Activated naive CD4-positive, alpha-beta T cell (primary cell): Measurements from ENCODE around the gene LCE1F.

ENCODE experiments used
- DNase-seq, 4 experiments: peaks; one replicate each; lab custom pipeline; 2025; lab: John Stamatoyannopoulos, UW

The LCE1F gene, protein sequence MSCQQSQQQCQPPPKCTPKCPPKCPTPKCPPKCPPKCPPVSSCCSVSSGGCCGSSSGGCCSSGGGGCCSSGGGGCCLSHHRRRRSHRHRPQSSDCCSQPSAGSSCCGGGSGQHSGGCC

DNA sequence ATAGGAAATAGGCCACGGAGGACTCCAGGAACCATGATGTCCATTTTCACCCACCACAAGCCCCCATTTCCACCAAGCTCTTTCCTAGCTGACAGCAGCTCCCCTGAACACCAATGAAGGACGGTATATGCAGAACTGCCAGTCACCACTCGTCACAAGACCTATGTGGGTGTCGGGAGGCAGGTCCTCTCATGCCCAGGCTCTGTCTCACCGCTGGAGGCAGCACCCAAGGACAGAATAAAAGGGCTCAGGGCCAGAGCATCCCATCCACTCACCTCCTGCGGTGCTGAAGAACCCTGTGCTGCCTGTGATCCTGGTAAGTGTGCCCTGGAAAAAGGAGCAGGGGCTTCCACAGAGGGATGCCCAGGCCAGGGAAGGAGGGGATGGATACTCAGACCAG is at the start of gene LCE1F:
LCE1F (plus strand) TSS at position 266 of the 400 bp plus-strand sequence. CDS start 1,232 bp downstream, outside the sequence.
- no peak for DNase-seq

DNA sequence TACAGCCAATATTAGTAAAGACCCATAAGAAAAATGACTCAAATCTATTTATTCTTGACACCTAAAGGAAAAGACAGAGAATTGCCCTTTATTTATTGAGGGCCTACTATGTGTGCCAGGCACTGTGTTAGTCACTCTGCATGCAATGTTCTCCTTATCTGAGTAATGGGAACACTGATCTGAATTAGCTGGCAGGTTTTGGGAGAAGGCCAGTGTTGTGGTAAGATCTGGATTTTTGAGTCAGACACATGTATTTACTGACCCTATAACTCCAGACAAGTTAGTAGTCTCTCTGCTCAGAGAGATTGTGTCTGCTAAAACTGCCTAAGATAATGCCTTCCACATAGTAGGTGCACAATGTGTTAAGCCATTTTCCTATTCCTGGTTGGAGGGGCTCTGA is 49.7 kb upstream of the LCE1F start:
- no peak for DNase-seq

DNA sequence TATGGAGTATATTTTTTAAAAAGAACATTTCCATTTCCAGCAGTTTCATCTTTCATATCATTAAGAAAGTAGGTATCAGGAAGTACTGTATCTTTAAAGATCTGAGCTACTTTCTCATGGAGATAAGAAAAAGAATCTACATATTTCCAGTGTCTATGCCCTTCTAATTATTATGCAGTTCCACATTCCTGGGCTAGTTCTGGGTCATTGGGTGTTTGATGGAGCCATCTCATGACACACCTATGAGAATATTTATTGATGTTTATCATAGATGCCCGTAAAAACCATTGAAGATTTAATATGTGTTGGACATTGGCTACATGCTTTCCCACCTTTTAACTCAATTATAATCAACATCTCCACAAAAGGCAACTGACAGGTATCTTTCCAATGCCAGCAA is 46.0 kb upstream of the LCE1F start:
- no peak for DNase-seq

DNA sequence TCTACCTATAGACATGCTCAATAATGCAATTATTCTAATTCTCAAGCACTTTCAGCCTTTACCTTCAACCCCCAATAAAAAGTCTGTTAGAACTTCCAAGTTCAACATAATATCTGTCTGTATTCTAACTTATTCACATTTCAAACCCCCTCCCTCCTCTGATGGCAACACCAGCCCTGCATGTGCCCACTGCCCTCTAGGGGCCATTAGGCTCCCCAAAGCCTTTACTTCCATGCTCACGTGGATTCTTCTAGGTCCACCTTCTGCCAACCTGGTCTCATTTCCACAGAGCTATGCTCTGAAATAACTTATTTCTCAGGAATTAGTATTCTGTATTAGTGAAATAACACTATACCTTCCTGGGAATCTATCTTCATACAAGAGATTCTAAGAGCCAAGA is 39.3 kb upstream of the LCE1F start:
- no peak for DNase-seq

DNA sequence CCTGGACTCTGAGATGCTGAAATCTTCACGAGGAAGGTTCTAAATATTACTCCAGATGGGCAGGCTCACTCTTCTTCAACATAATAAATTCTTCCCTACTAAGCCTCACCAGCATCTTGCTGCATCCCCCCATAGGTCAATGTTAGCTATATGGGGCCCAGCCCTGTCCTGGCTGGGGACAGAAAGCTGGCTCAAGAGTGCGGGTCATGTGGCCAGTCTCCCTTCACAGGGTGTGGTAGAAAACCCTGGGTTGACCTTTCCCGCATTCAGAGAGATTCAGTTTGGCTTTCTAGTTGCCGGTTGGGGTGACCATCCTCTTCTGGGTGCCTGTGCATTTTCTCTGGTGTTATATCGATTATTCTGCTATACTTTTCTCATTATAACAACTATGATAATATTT is 36.9 kb upstream of the LCE1F start:
- no peak for DNase-seq

DNA sequence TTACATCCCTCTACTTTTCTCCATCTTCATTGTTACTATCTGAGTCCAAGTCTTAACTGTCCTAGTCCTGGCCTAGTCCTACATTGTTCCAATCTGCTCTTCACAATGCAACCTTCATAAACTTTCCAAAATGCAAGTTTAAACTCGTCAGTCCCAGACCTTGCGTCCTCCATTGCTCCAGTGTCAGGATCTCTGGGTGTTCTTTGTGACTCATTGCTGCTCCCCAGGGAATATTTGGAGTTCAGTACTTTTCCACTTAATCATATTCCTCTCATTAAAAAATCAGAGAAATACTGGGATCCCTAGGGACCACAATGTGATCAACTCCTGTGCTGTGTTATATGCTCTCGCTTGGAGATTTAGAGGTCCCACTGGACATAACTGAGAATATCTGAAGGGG is 35.1 kb upstream of the LCE1F start:
- no peak for DNase-seq

DNA sequence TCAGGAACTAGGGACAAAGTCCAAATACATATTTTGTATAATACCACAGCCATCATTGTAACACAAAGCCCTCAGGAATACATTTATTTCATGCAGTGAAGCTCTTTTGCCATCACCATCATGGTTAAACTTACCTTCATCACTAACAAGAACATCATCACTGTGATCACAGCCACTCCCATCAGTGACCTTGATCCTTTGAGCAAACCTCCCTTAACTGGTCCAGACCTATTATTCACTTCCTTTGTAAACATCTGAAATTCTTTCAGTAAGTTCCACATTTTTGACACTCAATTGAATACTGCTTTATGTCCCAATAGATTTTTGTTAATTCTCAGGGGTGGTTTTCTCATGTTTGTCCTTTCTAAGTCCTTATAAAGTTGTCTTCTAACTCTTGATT is 33.3 kb upstream of the LCE1F start:
- DNase-seq = no peak

DNA sequence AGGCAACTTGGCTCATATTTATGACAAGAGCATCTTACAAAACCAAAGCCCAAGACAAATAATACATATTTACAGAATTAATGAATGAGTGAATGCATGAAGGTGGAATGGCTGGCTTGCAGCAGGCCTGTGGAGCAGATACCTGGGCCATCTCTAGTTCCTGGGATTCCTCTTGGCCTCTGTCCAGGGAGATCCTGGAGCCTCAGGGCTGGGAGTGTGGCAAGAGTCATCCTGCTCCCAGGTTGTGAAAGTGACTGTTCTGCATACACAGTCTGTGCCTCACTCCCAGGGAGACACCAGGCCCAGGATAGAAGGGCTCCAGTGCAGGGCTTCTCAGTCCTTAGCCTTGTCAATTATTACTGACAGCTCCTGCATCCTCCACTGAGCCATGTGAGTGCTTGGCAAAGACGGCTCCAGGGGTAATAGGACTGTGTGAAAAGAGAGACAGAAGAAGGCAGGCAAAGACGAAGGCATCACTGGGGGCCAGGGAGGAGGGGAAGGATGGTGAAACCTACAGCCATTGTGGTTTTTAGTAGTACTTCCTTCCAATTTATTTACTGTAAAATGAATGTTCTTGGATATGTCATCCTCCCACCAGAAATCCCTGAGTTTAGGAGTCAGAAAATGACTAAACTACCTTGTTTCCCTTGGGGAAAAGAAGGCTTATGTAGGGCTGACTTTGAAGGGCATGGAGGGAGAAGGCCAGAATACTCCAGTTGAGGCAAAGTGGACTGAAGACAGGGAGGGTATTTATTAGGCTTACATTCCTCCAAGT is 31.4 kb upstream of the LCE1F start:
- no peak for DNase-seq

DNA sequence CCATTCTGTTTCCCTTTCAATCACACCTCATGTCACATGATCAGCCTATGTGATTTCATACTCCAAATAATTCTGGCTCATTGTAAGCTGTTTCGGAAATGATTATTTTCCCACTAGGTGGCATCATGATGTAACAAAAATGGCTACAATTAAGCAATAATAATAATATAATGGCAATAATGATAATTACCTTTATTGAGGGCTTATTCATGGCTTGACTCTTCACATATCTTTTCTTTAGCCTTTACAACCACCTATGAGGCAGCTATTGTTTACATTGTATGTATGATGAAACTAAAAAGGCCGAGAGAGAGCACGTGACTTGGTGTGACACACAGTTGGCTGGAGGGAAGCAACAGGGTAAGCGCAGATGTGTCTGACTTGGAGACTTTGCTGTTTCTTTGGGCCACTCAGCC is 29.6 kb upstream of the LCE1F start:
- no peak for DNase-seq

DNA sequence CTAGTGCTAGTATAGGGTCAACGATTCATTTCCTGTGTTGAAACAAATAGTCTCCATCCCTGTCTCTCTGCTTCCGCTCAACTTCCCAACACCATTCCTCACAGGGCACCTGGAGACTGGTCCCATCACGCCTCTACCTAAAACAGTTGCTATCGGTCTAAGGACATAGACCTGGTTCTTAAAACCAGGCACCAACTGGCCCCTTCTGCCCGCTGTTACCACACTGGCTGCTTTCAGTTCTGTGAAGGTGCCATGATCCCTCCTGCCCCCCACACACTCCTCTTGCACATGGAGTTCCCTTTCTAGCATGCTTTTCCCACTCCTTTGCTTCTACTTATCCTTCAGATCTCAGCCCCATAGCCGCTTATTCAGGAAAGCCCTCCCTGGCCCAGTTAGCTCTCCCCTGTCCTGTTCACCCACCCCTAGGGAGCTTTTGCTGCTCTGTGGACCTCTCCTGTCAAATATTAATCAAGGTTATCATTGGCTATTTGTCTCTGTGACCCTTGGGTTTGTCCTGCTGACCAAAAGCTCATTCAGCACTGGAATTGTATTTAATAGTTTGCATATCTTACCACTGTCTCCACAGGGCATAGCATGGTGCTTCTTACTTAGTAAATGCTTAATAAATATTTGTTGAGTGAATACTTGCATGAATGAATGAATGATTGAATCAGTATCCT is 29.0 kb upstream of the LCE1F start:
- DNase-seq = no peak

DNA sequence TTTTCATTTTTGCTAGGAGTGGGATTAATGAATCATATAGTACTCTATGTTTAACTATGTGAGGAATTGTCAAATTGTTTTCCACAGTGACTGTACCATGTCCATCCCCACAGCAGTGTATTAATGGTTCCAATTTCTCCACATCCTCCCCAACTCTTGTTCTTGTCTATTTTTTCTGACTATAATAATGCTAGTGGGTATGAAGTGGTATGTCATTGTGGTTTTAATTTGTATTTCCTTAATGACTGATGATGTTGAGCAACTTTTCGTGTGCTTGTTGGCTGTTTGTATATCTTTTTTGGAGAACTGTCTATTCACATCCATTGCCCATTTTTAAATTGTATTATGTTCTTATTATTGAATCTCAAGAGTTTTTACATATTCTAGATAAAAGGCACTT is 27.1 kb upstream of the LCE1F start:
- no peak for DNase-seq

DNA sequence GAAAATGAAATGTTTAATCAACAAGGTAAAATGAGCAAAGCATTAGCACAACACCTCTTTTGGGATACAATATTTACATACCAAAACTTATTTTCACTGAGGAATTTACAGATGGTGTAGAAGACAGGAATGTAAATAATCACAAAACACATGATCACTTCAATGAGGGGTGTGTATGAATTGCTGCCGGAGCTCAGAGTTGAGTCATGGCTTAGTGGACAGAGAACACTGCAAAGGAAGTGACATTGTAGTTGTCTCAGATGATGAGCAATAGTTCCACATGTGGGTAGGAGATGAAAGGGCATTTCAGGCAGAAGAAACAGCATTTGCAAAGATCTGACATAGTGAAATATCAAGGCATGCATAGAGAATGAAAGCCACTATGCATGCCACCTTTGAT is 22.7 kb upstream of the LCE1F start:
- DNase-seq = no peak

DNA sequence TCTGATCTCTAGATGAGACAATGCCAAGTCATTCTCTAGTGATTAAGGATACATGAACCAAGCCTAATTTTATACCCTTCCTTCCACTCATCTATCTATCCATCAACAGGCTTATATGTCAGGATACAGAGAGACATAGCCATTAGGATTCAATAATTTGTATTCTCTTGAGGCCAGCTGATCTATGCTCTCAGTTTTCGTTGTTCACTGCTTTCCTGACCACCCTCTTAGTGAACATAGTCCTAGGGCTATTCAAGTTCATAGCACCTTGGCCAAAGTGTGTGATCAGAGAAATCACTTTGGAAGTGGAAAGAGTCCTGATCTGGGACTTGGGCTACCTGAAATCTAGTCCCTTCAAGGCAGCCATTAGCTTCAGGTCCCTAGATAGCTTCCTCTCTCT is 21.4 kb upstream of the LCE1F start:
- no peak for DNase-seq

DNA sequence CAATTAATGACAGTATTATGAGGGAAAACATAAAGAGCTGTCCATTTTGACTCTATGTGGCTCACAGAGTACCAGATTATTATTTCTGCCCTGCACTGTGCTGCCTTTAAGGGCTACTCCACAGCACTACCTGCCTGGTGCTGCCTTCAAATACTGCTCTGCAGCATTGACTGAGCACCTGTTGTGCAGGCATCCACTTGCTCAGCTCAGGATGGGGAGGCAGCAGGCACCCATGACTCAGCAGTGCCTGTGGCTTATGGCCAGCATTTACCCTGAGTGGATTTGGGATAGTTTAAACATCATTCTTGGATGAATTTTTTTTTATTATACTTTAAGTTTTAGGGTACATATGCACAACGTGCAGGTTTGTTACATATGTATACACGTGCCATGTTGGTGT is 18.1 kb upstream of the LCE1F start:
- DNase-seq = no peak

DNA sequence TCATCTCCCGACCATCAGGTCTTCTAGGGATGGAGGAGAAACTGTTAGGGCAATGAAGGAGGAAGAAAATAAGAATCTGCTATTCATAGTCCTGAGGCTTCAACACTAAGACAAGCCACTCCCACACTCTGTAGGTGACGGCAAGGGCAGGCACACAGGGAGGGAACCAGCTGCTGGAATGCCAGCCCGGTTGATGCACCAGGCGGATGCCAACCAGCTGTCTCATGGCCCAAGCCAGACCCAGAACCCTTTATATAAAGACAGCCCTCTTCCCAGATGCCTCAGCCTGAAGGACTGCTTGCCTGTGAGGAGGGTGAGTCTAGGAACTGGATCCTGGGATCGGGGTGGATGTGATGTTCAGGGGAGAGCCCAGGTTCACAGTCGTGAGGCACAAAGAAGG is 17.2 kb upstream of the LCE1F start, which contains the start of gene KPRP:
KPRP (plus strand) TSS at position 279 of the 400 bp plus-strand sequence. CDS start 1,564 bp downstream, outside the sequence.
- DNase-seq = no peak

DNA sequence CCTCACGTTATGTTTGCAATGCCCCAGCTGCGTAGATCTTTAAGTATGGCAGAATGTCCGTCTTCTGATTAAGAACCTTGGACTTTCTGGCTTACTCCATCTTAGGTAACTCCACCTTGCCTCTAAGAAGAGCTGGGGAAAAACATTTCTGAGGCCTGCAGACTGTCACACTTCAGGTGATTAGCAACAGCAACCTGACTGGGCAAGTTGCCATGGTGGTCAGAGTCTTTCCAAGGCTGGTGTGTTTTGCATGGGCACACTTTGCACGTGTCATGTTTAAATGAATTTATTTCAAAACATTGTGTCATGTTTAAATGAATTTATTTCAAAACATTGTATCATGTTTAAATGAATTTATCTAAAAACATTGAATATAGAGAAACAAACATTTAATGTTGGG is 16.3 kb upstream of the LCE1F start:
- no peak for DNase-seq

DNA sequence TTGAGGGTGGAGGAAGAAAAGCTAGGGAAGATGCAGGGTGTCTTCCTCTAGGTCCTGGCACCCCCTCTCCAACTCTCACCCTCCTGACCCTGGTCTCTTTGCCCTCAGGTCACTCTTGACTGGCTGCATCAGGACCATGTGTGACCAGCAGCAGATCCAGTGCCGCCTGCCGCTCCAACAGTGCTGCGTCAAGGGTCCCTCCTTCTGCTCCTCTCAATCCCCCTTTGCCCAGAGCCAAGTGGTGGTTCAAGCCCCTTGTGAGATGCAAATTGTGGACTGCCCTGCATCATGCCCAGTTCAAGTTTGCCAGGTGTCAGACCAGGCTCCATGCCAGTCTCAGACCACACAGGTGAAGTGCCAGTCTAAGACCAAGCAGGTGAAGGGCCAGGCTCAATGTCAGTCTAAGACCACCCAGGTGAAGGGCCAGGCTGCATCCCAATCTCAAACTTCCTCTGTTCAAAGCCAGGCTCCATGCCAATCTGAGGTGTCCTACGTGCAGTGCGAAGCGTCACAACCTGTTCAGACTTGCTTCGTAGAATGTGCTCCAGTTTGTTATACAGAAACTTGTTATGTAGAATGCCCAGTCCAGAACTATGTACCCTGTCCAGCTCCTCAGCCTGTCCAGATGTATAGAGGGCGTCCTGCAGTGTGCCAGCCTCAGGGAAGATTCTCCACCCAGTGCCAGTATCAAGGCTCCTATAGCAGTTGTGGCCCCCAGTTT is 15.3 kb upstream of the LCE1F start:
- DNase-seq = no peak

DNA sequence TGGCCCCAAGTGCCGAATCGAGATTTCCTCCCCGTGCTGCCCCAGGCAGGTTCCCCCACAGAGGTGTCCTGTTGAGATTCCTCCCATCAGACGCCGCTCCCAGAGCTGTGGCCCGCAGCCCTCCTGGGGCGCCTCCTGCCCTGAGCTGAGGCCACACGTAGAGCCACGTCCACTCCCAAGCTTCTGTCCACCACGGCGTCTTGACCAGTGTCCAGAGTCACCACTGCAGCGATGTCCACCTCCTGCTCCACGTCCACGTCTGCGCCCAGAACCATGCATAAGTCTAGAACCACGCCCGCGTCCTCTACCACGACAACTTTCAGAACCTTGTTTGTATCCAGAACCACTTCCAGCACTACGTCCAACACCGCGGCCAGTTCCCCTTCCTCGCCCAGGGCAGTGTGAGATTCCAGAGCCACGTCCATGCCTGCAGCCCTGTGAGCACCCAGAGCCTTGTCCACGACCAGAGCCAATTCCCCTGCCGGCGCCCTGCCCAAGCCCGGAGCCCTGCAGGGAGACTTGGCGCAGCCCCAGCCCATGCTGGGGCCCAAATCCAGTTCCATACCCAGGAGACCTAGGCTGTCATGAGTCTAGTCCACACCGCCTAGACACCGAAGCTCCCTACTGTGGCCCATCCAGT is 14.3 kb upstream of the LCE1F start:
- no peak for DNase-seq

DNA sequence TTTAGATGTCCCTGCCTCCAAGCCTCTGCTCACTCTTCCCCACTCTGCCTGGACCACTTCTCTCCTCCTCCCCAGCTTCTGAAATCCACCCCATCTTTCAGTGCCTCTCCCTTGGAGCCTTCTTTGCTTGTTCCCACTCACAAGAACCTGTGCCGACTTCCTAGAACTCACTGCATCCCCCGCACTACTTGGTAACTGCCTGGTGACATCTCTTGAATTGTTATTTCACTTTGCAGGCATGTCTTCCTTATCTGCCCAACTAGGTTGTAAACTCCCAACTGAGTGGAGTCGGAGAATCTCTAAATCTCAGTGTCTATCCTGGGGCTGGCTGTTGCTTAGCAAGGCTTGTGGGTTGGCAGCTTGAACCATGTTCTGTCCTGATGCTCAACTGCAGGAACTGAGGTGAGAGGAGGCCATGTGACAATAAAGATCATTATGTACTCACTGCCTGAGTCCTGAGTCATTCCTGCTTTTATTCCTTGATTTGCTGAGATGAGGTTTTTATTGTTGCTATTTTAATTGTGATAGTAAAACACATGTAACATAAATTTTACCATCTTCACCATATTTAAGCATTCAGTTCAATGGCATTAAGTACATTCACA is 13.2 kb upstream of the LCE1F start:
- no peak for DNase-seq

DNA sequence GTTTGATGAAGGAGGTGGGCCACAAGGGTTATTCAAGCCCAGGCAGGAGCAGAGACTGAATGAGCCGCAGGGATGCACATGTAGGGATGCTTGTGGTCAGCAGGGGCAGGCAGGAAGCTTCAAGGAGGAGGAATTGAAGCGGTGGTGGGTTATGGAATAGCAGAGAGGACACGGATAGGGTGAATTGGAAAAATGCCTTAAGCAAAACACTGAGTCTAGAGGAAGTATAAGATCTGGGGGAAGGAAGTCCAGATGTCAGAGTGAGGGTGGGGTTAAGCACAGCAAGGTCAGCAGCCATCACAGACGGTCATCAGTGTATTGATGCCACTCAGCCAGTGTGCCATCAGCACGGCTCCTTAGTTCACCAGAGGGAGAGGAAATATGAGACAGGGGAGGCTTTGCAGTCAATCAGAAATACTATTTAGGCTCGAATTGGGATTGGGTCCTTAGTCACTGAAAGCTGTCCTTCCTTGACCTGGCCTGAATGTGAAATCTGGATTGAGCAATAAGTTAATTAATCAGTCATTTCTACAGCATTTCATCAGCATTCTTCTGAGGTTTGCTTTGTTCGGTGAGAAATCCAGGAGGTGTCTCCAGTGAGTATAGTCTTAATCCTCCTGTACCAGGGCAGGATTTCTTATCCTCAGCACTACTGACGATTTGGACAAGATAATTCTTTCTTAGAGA is 6.0 kb upstream of the LCE1F start:
- DNase-seq = no peak

DNA sequence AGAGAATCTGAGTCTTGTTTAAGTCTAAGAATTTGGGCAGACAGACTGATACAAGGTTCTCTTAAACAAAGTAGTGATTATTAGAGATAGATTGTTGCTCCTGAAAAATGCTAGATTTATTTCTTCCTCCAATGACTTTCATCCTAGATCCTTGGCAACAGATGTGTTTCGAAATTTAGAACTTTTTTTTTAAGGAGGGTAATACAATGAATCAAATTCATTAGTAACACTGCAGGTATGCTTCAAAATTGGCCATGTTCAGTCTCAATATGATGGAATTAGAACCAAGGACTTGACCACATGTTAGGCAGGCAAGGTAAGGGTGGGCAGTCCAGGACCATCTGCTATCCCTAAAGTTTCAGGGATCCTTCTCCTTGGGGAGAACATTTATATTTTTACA is 4.5 kb upstream of the LCE1F start:
- DNase-seq = no peak
